Measurements from ENCODE around the gene PFKP. TPM values are rescaled to one million over a fixed set of nuclear protein-coding genes. Genes with fewer than 3 reads are reported as not detected.

The PFKP gene
- total RNA-seq, 2 donors from 2014 or later, result 17.4 to 39.6 TPM

GRCh38 chr10:3062502-3063186 lies 4.7 kb upstream of the PFKP start:
- Histone ChIP-seq H3K4me3 (no peak overlapping the region), H3K9me3 (no peaks in the 10 kb centered on the region), H3K27me3 (peaks cover 0 to 2% of the 10 kb centered on the region in 2 donors), H3K27ac (no peak overlapping the region), H3K36me3 (replicated peaks in 1 of 2; ENCODE audit: insufficient read depth in 1 of 2, low read depth in 2 of 2) (no peaks in the 10 kb centered on the region), H3K4me1 (peaks cover 11% of the 10 kb centered on the region)
- DNase-seq (no peak), ATAC-seq (no peak)
- intact Hi-C loops (cut with DNase I), result no loop called here
- WGBS, 2 donors, result 44 to 73% methylated on average over 5 to 6 of the region's 6 CpGs
- TF ChIP-seq POLR2A (IDR thresholded peaks at IDR 0.05) (no peak), CTCF (IDR thresholded peaks at IDR 0.05) (no peak)

- H3K27ac ChIP-seq, result no peak overlapping the region
- peaks cover 26% of the 10 kb centered on the region for H3K4me1 ChIP-seq
- DNase-seq, result no peak
- no peak overlapping the region for H3K4me3 ChIP-seq
- H3K36me3 ChIP-seq (replicated peaks in 1 of 2; ENCODE audit: insufficient read depth in 1 of 2, low read depth in 2 of 2), result no peaks in the 10 kb centered on the region
- ATAC-seq, result no peak
- peaks cover 0 to 12% of the 10 kb centered on the region in 2 donors for H3K27me3 ChIP-seq
- intact Hi-C loops (cut with DNase I), result no loop called here
- H3K9me3 ChIP-seq, result no peaks in the 10 kb centered on the region
- TF ChIP-seq POLR2A (IDR thresholded peaks at IDR 0.05) (no peak), CTCF (IDR thresholded peaks at IDR 0.05) (no peak)
- WGBS, 2 donors, result 76 to 100% methylated on average over 2 of the region's 2 CpGs
Observed at GRCh38 chr10:3064423-3064822, 2.9 kb upstream of the PFKP start.

- Histone ChIP-seq H3K27ac (no peak overlapping the region), H3K27me3 (peaks cover 0 to 12% of the 10 kb centered on the region in 2 donors), H3K4me1 (peaks cover 26% of the 10 kb centered on the region), H3K4me3 (no peak overlapping the region), H3K36me3 (replicated peaks in 1 of 2; ENCODE audit: insufficient read depth in 1 of 2, low read depth in 2 of 2) (no peaks in the 10 kb centered on the region), H3K9me3 (no peaks in the 10 kb centered on the region)
- TF ChIP-seq CTCF (IDR thresholded peaks at IDR 0.05), result no peak
- TF ChIP-seq POLR2A (IDR thresholded peaks at IDR 0.05), result no peak
- ATAC-seq (no peak), DNase-seq (no peak)
- WGBS, 2 donors, result 57 to 68% methylated on average over 6 to 8 of the region's 8 CpGs
- intact Hi-C loops (cut with DNase I), result no loop called here
Observed at GRCh38 chr10:3065622-3066021, 1.7 kb upstream of the PFKP start.

- H3K9me3 ChIP-seq, result no peaks in the 10 kb centered on the region
- no peak for TF ChIP-seq CTCF (IDR thresholded peaks at IDR 0.05)
- no peak for TF ChIP-seq POLR2A (IDR thresholded peaks at IDR 0.05)
- H3K4me3 ChIP-seq, result peak overlapping the region in 1 of 2 donors; percentile 52
- peak overlapping the region in 1 of 4 donors; percentile 63 for H3K27ac ChIP-seq
- intact Hi-C loops (cut with DNase I), result no loop called here
- peaks cover 26% of the 10 kb centered on the region for H3K4me1 ChIP-seq
- peaks cover 0 to 12% of the 10 kb centered on the region in 2 donors for H3K27me3 ChIP-seq
- ATAC-seq (no peak), DNase-seq (no peak)
- 7 to 12% methylated on average over 23 to 49 of the region's 71 CpGs for WGBS, 2 donors
- H3K36me3 ChIP-seq (replicated peaks in 1 of 2; ENCODE audit: insufficient read depth in 1 of 2, low read depth in 2 of 2), result no peaks in the 10 kb centered on the region
Observed at GRCh38 chr10:3066317-3067117, 831 bp upstream of the PFKP start.
